NCI-H128 (cell line): ENCODE measurements around the gene FAM90A1.
"Not testable (repeated sequence)": the region's sequence is repeated elsewhere in the genome, so short reads cannot be mapped to it uniquely, and the experiment has no call there.

Experiments
- DNase-seq: peaks from one replicate; lab custom pipeline; 2025; ENCODE audit not compliant: unreplicated experiment; lab: John Stamatoyannopoulos, UW

The FAM90A1 gene

DNA sequence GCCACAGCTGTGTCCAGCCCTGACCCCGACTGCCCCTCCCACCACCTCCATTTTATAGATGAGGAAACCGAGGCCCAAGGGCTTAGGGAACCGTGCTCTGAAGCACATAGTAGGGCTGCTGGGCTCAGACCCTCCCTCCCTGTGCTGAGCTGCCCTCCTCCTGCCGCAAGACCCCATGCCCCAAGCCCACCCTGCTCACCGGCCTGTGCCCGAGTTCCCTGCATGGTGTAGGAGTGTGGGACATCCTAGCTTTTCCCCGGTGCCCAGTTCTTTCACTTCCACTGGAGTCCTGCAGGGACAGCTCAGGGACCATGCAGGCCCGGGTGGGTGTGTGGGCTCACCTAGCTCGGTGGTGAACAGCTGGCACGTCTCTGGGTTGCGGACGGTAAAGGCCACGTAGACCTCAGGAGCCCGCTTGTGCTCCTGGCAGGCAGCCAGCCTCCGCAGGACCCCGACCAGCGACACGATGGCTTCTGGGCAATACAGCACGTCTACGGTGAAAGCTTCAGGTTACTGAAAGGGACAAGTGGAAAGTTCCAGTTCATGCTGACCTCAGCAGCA, 6.6 kb upstream of the FAM90A1 start:
- DNase-seq = not testable (repeated sequence)

- not testable (repeated sequence) for DNase-seq
Measured at GRCh38 chr12:8233300-8233855, 6.0 kb upstream of the FAM90A1 start.

- not testable (repeated sequence) for DNase-seq
Measured at GRCh38 chr12:8231666-8232608, 4.5 kb upstream of the FAM90A1 start.

GRCh38 chr12:8231049-8231448, 3.6 kb upstream of the FAM90A1 start:
- DNase-seq = not testable (repeated sequence)

- not testable (repeated sequence) for DNase-seq
Measured at GRCh38 chr12:8229486-8229885, 2.1 kb upstream of the FAM90A1 start.

DNA sequence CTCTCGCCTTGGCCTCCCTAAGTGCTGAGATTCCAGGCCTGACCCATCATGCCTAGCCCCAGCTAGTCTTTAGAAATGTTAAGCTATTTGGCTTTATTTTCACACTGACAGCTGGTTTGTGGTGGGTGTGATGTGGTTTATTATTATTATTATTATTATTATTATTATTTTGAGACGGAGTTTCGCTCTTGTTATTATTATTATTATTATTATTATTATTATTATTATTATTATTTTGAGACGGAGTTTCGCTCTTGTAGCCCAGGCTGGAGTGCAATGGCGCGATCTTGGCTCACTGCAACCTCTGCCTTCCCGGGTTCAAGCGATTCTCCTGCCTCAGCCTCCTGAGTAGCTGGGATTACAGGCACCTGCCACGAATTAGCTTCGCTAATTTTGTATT, 1.2 kb upstream of the FAM90A1 start:
- not testable (repeated sequence) for DNase-seq

DNA sequence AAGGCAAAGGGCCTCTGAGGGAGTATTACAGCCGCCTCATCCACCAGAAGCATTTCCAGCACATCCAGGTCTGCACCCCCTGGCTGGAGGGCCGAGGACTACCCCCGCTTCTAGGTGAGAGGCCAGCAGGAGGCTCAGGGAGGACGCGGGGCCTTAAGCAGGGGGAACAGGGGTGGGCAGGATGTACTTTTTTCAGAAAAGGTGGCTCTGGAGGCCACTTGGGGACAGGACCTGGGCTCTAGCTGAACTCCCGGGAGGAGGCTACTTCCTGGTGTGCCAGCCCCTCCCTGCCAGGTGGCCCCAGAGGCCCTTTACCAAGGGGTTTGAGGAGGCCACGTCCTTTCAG, 287 bp upstream of the FAM90A1 start:
- DNase-seq = not testable (repeated sequence)

DNA sequence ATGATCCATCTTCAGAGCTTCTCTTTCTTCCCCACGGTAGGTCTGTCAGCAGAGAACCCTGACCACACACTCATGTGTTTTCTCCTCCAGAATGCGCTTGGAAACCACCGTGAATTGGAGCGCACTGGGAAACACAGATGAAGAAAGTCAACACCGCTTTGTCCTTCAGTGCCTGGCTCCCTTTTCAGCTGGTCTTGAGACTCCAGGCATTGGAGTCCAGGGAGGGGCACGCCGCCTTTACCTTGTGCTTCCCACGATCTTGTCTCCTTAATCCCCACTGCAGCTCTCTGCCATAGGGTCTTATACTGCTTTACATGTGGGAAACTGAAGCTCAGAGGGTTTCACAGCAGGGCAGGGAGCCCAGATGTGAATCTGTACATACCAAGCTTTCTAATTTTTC, 1.1 kb downstream of the FAM90A1 start:
- DNase-seq = no peak

DNA sequence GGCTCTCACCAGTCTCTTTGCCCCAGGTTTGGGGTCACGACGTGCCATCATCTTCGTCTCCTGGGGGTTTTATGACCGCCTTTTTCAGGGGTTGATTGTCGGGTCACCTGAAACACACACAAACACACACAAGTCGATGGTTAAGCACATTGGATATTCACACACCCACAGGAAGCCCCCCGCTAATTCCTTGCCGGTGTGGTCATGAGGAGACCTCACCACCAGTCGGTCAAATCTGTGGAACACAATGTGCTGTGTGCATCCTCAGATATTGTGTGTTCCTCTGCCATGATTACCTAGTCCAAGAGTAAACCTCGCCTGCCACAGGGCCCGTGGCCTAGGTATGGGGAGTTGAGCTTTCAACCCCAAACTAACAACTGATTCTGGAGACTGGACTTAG, 2.6 kb downstream of the FAM90A1 start:
- not testable (repeated sequence) for DNase-seq

GRCh38 chr12:8223646-8224045, 3.8 kb downstream of the FAM90A1 start:
- DNase-seq = not testable (repeated sequence)

GRCh38 chr12:8222303-8222702, 5.1 kb downstream of the FAM90A1 start:
- not testable (repeated sequence) for DNase-seq

GRCh38 chr12:8221844-8222243, 5.6 kb downstream of the FAM90A1 start:
- DNase-seq = not testable (repeated sequence)

DNA sequence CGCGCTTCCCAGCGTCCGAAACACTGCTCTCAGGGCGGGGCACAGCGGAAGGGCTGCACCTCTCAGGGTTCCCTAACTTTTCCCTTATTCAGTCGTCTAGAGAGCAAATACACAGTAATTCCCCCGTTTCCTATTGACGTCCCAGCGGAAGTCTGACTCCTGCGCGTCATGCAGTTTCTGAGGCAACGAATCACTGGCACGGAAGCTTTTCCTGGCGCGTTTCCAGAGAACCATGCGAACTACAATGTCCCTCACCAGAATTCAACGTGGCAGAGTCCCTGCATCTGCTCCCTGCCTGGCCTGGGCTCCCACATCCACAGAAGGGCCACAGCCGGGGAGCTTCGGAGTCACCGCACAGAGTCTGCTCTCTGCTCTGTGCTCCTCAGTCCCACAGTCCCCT, 6.0 kb downstream of the FAM90A1 start:
- not testable (repeated sequence) for DNase-seq

- not testable (repeated sequence) for DNase-seq
Measured at GRCh38 chr12:8218711-8219382, 8.6 kb downstream of the FAM90A1 start.

GRCh38 chr12:8197685-8198308, 29.6 kb downstream of the FAM90A1 start:
- not testable (repeated sequence) for DNase-seq

GRCh38 chr12:8188088-8188487, 39.3 kb downstream of the FAM90A1 start:
- DNase-seq = not testable (repeated sequence)

GRCh38 chr12:8184206-8184605, 43.2 kb downstream of the FAM90A1 start:
- DNase-seq = not testable (repeated sequence)

- DNase-seq = not testable (repeated sequence)
Measured at GRCh38 chr12:8183346-8183745, 44.1 kb downstream of the FAM90A1 start.

- DNase-seq = not testable (repeated sequence)
Measured at GRCh38 chr12:8182923-8183322, 44.5 kb downstream of the FAM90A1 start.

DNA sequence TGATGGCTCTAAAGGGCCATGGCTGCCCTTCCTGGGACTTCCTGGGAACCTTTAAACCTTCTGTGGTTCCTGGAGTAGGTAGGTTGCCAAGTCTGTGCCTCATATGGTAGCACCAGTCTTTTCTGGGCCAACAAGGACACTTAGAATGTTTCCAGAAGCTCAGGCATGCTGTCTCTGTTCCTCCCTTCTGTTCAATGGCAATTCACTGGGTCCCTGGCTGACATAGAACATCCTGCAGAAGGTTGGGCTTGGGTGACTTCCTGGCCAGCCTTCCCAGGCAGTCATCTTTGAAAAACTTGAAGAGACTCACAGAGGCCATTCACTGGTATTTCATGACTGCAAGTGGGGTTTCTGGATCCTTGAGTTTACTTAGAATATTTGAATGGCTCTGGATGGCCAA, 46.1 kb downstream of the FAM90A1 start:
- not testable (repeated sequence) for DNase-seq
